Testis (tissue), 3 donors: Measurements from ENCODE around the gene ANKRD44. TPM values are rescaled to one million over a fixed set of nuclear protein-coding genes. Genes with fewer than 3 reads are reported as not detected.
"Not testable (repeated sequence)": the region's sequence is repeated elsewhere in the genome, so short reads cannot be mapped to it uniquely, and the experiment has no call there.

Source experiments
- DNase-seq: peaks from one replicate; pipeline ENCODE4 v3.0.0-alpha.2; 2019
- H3K27ac ChIP-seq, 2 donors: fragments of 200-600 bp; sonication (generic); one replicate each; pipeline ENCODE4 v1.5.1; 2019
- H3K27me3 ChIP-seq: fragments of 200-600 bp; sonication (generic); one replicate; pipeline ENCODE4 v1.5.1; 2019
- H3K36me3 ChIP-seq: fragments of 200-600 bp; sonication (generic); one replicate; pipeline ENCODE4 v1.5.1; 2017; ENCODE audit warnings: low read depth; ENCODE audit errors: missing control alignments
- H3K4me1 ChIP-seq: fragments of 200-600 bp; sonication (generic); one replicate; pipeline ENCODE4 v1.5.1; 2019
- H3K4me3 ChIP-seq, 2 donors: fragments of 200-600 bp; sonication (generic); one replicate each; pipeline ENCODE4 v1.5.1; 2017 to 2019
- H3K9me3 ChIP-seq: fragments of 200-600 bp; sonication (generic); one replicate; pipeline ENCODE4 v1.5.1; 2017
- CTCF ChIP-seq, 3 experiments: fragments of 450-650 bp in 2 of 3; fragments of 200-600 bp in 1 of 3; sonication (generic) in 1 of 3; IDR thresholded peaks; one replicate each; pipeline ENCODE4 v1.5.1; 2016 to 2019; ENCODE audit warnings: antibody characterized with exemption in 3 of 3, mild to moderate bottlenecking in 2 of 3, moderate library complexity in 1 of 3
- POLR2A ChIP-seq: fragments of 450-650 bp; IDR thresholded peaks from one replicate; pipeline ENCODE4 v1.6.1; 2017; ENCODE audit warnings: antibody characterized with exemption, mild to moderate bottlenecking, moderate library complexity
- WGBS, 2 donors: methylation state at CpG; one replicate each; pipeline ENCODE4 v1.1.5; 2018; 5-methylcytosine and 5-hydroxymethylcytosine counted together
- intact Hi-C: fragments of 100-400 bp; cut with DNase I; formaldehyde crosslinking; loops from one replicate; pipeline ENCODE4 v1.15.1; 2023; ENCODE audit warnings: low total_unique reads
- polyA plus RNA-seq: library from polyadenylated mRNA; stranded (reverse); fragments of 350-450 nt; fragmentation: Illumina TruSeq; extraction: RNeasy Lipid Tissue Mini Kit (QIAGEN cat#74804); gene quantifications from one replicate; pipeline ENCODE4 v1.2.3, GENCODE V29; 2014; ENCODE audit warnings: low read depth, low replicate concordance; ENCODE audit not compliant: insufficient read depth
- total RNA-seq, 2 donors: library from RNA; depleted of rRNA; stranded (reverse); fragments of >200 nt; gene quantifications; one replicate each; pipeline ENCODE4 v1.2.3, GENCODE V29; 2016

ANKRD44 gene
- total and polyA plus RNA-seq, 3 donors from 2014 or later, result 11.2 to 14.5 (median 11.5) TPM

GRCh38 chr2:197013098-197013497 lies 297.5 kb downstream of the ANKRD44 start:
- H3K4me3 ChIP-seq, result no peak overlapping the region
- peaks cover 1% of the 10 kb centered on the region for H3K4me1 ChIP-seq
- H3K27me3 ChIP-seq, result no peaks in the 10 kb centered on the region
- H3K9me3 ChIP-seq, result no peaks in the 10 kb centered on the region
- TF ChIP-seq POLR2A, result no peak
- TF ChIP-seq CTCF (IDR thresholded peaks at IDR 0.05), result no peak
- no peak overlapping the region for H3K27ac ChIP-seq
- no peaks in the 10 kb centered on the region for H3K36me3 ChIP-seq
- WGBS, 2 donors, result 88 to 97% methylated on average over 2 of the region's 2 CpGs
- intact Hi-C loops, result no loop called here
- no peak for DNase-seq

GRCh38 chr2:197011801-197012641 lies 298.6 kb downstream of the ANKRD44 start:
- 56 to 60% methylated on average over 5 of the region's 5 CpGs for WGBS, 2 donors
- peak; percentile 63 to 81 (median 72) for TF ChIP-seq CTCF (IDR thresholded peaks at IDR 0.05)
- TF ChIP-seq POLR2A, result no peak
- DNase-seq, result peak; percentile 22
- no peaks in the 10 kb centered on the region for H3K27me3 ChIP-seq
- H3K4me1 ChIP-seq, result peaks cover 3% of the 10 kb centered on the region
- H3K9me3 ChIP-seq, result no peaks in the 10 kb centered on the region
- intact Hi-C loops, result no loop called here
- no peak overlapping the region for H3K27ac ChIP-seq
- no peak overlapping the region for H3K4me3 ChIP-seq
- H3K36me3 ChIP-seq, result no peaks in the 10 kb centered on the region

GRCh38 chr2:197011021-197011417 lies 299.6 kb downstream of the ANKRD44 start:
- TF ChIP-seq CTCF (IDR thresholded peaks at IDR 0.05) (no peak), POLR2A (no peak)
- intact Hi-C loops, result no loop called here
- no peak overlapping the region for H3K27ac ChIP-seq
- H3K27me3 ChIP-seq, result no peaks in the 10 kb centered on the region
- no peak overlapping the region for H3K4me3 ChIP-seq
- H3K36me3 ChIP-seq, result no peaks in the 10 kb centered on the region
- WGBS, 2 donors, result 90 to 91% methylated on average over 2 of the region's 2 CpGs
- no peaks in the 10 kb centered on the region for H3K9me3 ChIP-seq
- no peak for DNase-seq
- peaks cover 3% of the 10 kb centered on the region for H3K4me1 ChIP-seq

- intact Hi-C loops, result no loop called here
- H3K4me3 ChIP-seq, result no peak overlapping the region
- TF ChIP-seq POLR2A, result no peak
- no peak for TF ChIP-seq CTCF (IDR thresholded peaks at IDR 0.05)
- H3K4me1 ChIP-seq, result peaks cover 3% of the 10 kb centered on the region
- H3K9me3 ChIP-seq, result no peaks in the 10 kb centered on the region
- no peak overlapping the region for H3K27ac ChIP-seq
- no peaks in the 10 kb centered on the region for H3K36me3 ChIP-seq
- H3K27me3 ChIP-seq, result no peaks in the 10 kb centered on the region
- DNase-seq, result no peak
- 89 to 93% methylated on average over 23 of the region's 23 CpGs for WGBS, 2 donors
Measured at GRCh38 chr2:197010200-197011020, 300.2 kb downstream of the ANKRD44 start.

GRCh38 chr2:197008741-197009341 lies 301.7 kb downstream of the ANKRD44 start:
- H3K27ac ChIP-seq, result peak overlapping the region in 1 of 2 donors; percentile 53
- H3K4me1 ChIP-seq, H3K4me3 ChIP-seq, DNase-seq, intact Hi-C loops, H3K36me3 ChIP-seq, H3K9me3 ChIP-seq, H3K27me3 ChIP-seq: not testable (repeated sequence)
- 59 to 64% methylated on average over 13 of the region's 13 CpGs for WGBS, 2 donors
